Stomach (tissue), 4 donors: ENCODE measurements around the gene FGF18.

Experiments used
- CTCF ChIP-seq, 7 experiments: fragments of 450-650 bp in 4 of 7; fragments of 200-600 bp in 3 of 7; sonication (generic) in 3 of 7; IDR thresholded peaks; one replicate each; pipeline ENCODE4 v1.5.1; 2016 to 2019; ENCODE audit warnings: antibody characterized with exemption in 7 of 7, control low read depth in 2 of 7, mild to moderate bottlenecking in 1 of 7
- EP300 ChIP-seq: sonication (generic); formaldehyde crosslinking; IDR thresholded peaks from one replicate; pipeline ENCODE4 v1.6.1; 2017; ENCODE audit warnings: antibody characterized with exemption
- POLR2A ChIP-seq, 4 donors: fragments of 450-650 bp; IDR thresholded peaks; one replicate each; pipeline ENCODE4 v1.6.1; 2016; ENCODE audit warnings: antibody characterized with exemption in 4 of 4, control low read depth in 2 of 4, mild to moderate bottlenecking in 1 of 4, moderate library complexity in 1 of 4
- POLR2AphosphoS5 ChIP-seq, 3 donors: sonication (generic); formaldehyde crosslinking; IDR thresholded peaks; one replicate each; pipeline ENCODE4 v1.6.1; 2016; ENCODE audit warnings: antibody characterized with exemption in 3 of 3

DNA sequence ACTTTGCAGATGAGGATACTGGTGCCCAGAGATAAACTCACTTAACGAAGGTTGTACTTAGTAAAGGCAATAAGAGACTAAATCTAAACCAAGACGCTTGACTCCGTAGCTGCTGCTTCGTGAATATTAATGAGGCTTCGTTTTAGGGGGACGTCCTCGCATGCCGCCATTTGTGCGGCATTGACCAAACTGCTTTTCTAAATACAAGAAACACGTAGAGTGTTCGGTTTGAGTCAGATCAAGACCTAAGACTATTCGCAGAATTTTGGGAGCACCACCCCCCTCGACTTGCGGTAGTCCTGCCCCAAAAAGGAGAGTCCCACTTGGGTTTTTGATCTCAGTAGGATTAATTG, 30.7 kb upstream of the FGF18 start:
- no peak for TF ChIP-seq CTCF (IDR thresholded peaks at IDR 0.05)
- no peak for TF ChIP-seq POLR2AphosphoS5 (IDR thresholded peaks at IDR 0.05)
- TF ChIP-seq EP300 = no peak
- no peak for TF ChIP-seq POLR2A (IDR thresholded peaks at IDR 0.05)
